IMR-90 (cell line): Measurements from ENCODE around the gene ZNF124. TPM values are rescaled to one million over a fixed set of nuclear protein-coding genes. Genes with fewer than 3 reads are reported as not detected.

ENCODE experiments used
- ATAC-seq: fragments of 200-7000 bp; cut with Tn5 transposase; 2 replicates; pipeline ENCODE4 v1.9.1; 2020; ENCODE audit warnings: low read depth, mild to moderate bottlenecking, moderate library complexity
- BruUV-seq: library from RNA; stranded (reverse); fragments of 400-500 nt; replicated peaks from 2 replicates; lab custom pipeline; 2021; lab: Mats Ljungman, UMichigan
- CTCF ChIA-PET: fragments of 300-600 bp; formaldehyde crosslinking; extraction: SDS; loops from one replicate; lab custom pipeline; 2021; ENCODE audit warnings: antibody characterized with exemption; lab: Yijun Ruan, JAX
- POLR2A ChIA-PET: fragments of 300-600 bp; sonication (Branson Sonifier 250); formaldehyde crosslinking; loops from one replicate; lab custom pipeline; 2022; ENCODE audit warnings: antibody characterized with exemption; ENCODE audit not compliant: unreplicated experiment; lab: Charles Lee
- DNase-seq: peaks from one replicate; pipeline ENCODE4 v3.0.0; 2013
- H2AFZ ChIP-seq: replicated peaks from 2 replicates; pipeline ENCODE3; 2013; ENCODE audit warnings: low read length, mild to moderate bottlenecking; ENCODE audit not compliant: poor library complexity
- H2AK5ac ChIP-seq: 2 replicates; pipeline ENCODE4 v1.6.1; 2013; ENCODE audit warnings: low read depth, low read length, inconsistent platforms
- H2AK9ac ChIP-seq: replicated peaks from 2 replicates; pipeline ENCODE3; 2013; ENCODE audit warnings: mild to moderate bottlenecking, low read depth, low read length, moderate library complexity; ENCODE audit not compliant: poor library complexity
- H2BK120ac ChIP-seq: 2 replicates; pipeline ENCODE4 v1.6.1; 2013; ENCODE audit warnings: low read depth, low read length, inconsistent platforms
- H2BK15ac ChIP-seq: 3 replicates; pipeline ENCODE4 v1.6.1; 2013; ENCODE audit warnings: low read depth, low read length, inconsistent platforms
- H2BK20ac ChIP-seq: 2 replicates; pipeline ENCODE4 v1.6.1; 2013; ENCODE audit warnings: low read depth, mild to moderate bottlenecking, inconsistent platforms, low read length, moderate library complexity
- H2BK5ac ChIP-seq: 2 replicates; pipeline ENCODE4 v1.6.1; 2013; ENCODE audit warnings: mild to moderate bottlenecking, low read depth, low read length, inconsistent platforms; ENCODE audit not compliant: poor library complexity, severe bottlenecking
- H3K14ac ChIP-seq: replicated peaks from 2 replicates; pipeline ENCODE4 v1.6.1; 2013; ENCODE audit warnings: low read depth, low read length, inconsistent platforms
- H3K18ac ChIP-seq: 2 replicates; pipeline ENCODE4 v1.6.1; 2013; ENCODE audit warnings: low read depth, low read length, control low read depth
- H3K23ac ChIP-seq: 2 replicates; pipeline ENCODE4 v1.6.1; 2013; ENCODE audit warnings: low read depth, low read length, inconsistent platforms
- H3K27ac ChIP-seq: 2 replicates; pipeline ENCODE4 v1.5.1; 2013; ENCODE audit warnings: mild to moderate bottlenecking, control low read depth, low read length; ENCODE audit not compliant: insufficient read depth
- H3K27me3 ChIP-seq: 2 replicates; pipeline ENCODE4 v1.6.1; 2013; ENCODE audit warnings: low read length; ENCODE audit not compliant: control insufficient read depth, insufficient read depth
- H3K36me3 ChIP-seq: 2 replicates; pipeline ENCODE4 v1.6.1; 2013; ENCODE audit warnings: low read length, mixed read lengths; ENCODE audit not compliant: control insufficient read depth, insufficient read depth
- H3K4ac ChIP-seq: 2 replicates; pipeline ENCODE4 v1.6.1; 2013; ENCODE audit warnings: low read depth, low read length, inconsistent platforms
- H3K4me1 ChIP-seq: 2 replicates; pipeline ENCODE4 v1.6.1; 2013; ENCODE audit warnings: low read length, mixed read lengths; ENCODE audit not compliant: control insufficient read depth, insufficient read depth
- H3K4me2 ChIP-seq: 2 replicates; pipeline ENCODE4 v1.6.1; 2013; ENCODE audit warnings: low read depth, mild to moderate bottlenecking, control low read depth, low read length, moderate library complexity
- H3K4me3 ChIP-seq: 2 replicates; pipeline ENCODE4 v1.5.1; 2013; ENCODE audit warnings: low read depth, mild to moderate bottlenecking, control low read depth, low read length, moderate library complexity; ENCODE audit not compliant: insufficient read depth
- H3K56ac ChIP-seq: 2 replicates; pipeline ENCODE4 v1.6.1; 2013; ENCODE audit warnings: low read length, inconsistent platforms; ENCODE audit not compliant: insufficient read depth; ENCODE audit errors: extremely low read depth
- H3K79me1 ChIP-seq, 2 experiments: 2 replicates each; pipeline ENCODE4 v1.6.1; 2013; ENCODE audit warnings: low read length in 2 of 2, inconsistent platforms in 1 of 2, low read depth in 1 of 2
- H3K9ac ChIP-seq: 2 replicates; pipeline ENCODE4 v1.6.1; 2013; ENCODE audit warnings: low read depth, low read length, control low read depth
- H3K9me1 ChIP-seq: 2 replicates; pipeline ENCODE4 v1.6.1; 2013; ENCODE audit warnings: low read length, inconsistent platforms; ENCODE audit not compliant: insufficient read depth
- H3K9me3 ChIP-seq: 2 replicates; pipeline ENCODE4 v1.6.1; 2013; ENCODE audit warnings: low read length; ENCODE audit not compliant: control insufficient read depth, insufficient read depth
- H4K20me1 ChIP-seq: 2 replicates; pipeline ENCODE4 v1.6.1; 2013; ENCODE audit warnings: low read length, inconsistent platforms; ENCODE audit not compliant: insufficient read depth
- H4K5ac ChIP-seq: 2 replicates; pipeline ENCODE4 v1.6.1; 2013; ENCODE audit warnings: mild to moderate bottlenecking, low read depth, low read length, control low read depth
- H4K8ac ChIP-seq, 2 experiments: 2 replicates each; pipeline ENCODE4 v1.6.1; 2013; ENCODE audit warnings: low read depth in 2 of 2, low read length in 2 of 2, control low read depth in 1 of 2, inconsistent platforms in 1 of 2
- H4K91ac ChIP-seq: 2 replicates; pipeline ENCODE4 v1.6.1; 2013; ENCODE audit warnings: low read depth, low read length, inconsistent platforms; ENCODE audit not compliant: insufficient read depth
- CEBPB ChIP-seq: IDR thresholded peaks from 2 replicates; pipeline ENCODE4 v1.6.1; 2012; ENCODE audit warnings: low read depth, low read length, improper control_type of control experiment
- CHD1 ChIP-seq: IDR thresholded peaks from 2 replicates; pipeline ENCODE4 v1.6.1; 2012; ENCODE audit warnings: low read depth, low read length, improper control_type of control experiment
- CTCF ChIP-seq: conservative IDR thresholded peaks from 2 replicates; pipeline ENCODE4 v1.5.1; 2012; ENCODE audit warnings: mild to moderate bottlenecking, low read depth, low read length, improper control_type of control experiment
- FOS ChIP-seq: fragments of 150-350 bp; IDR thresholded peaks from 2 replicates; pipeline ENCODE4 v1.6.1; 2016; ENCODE audit warnings: low read depth, low read length
- MAFK ChIP-seq: IDR thresholded peaks from 2 replicates; pipeline ENCODE4 v1.6.1; 2012; ENCODE audit warnings: low read depth, low read length, improper control_type of control experiment
- MAZ ChIP-seq: IDR thresholded peaks from 2 replicates; pipeline ENCODE4 v1.6.1; 2012; ENCODE audit warnings: low read depth, mild to moderate bottlenecking, low read length, improper control_type of control experiment, moderate library complexity, borderline replicate concordance
- NFE2L2 ChIP-seq: fragments of 150-350 bp; IDR thresholded peaks from 2 replicates; pipeline ENCODE4 v1.6.1; 2016; ENCODE audit warnings: low read depth, mild to moderate bottlenecking, low read length
- SMC3 ChIP-seq: fragments of 150-350 bp; IDR thresholded peaks from 2 replicates; pipeline ENCODE4 v1.6.1; 2016; ENCODE audit warnings: low read depth, mild to moderate bottlenecking, antibody characterized with exemption, low read length, moderate library complexity
- WGBS, 2 experiments: methylation state at CpG; one replicate each; pipeline versions ENCODE4 v1.1.5 to v1.1.7; 2013; ENCODE audit warnings: missing lambda C conversion rate in 2 of 2; ENCODE audit not compliant: insufficient read length in 1 of 2; ENCODE audit errors: extremely low coverage in 2 of 2; 5-methylcytosine and 5-hydroxymethylcytosine counted together
- dilution Hi-C: fragments of 300-500 bp; cut with HindIII; formaldehyde crosslinking; loops from one replicate; pipeline ENCODE4 v1.14.3; 2018; ENCODE audit warnings: low sequenced_read_pairs; ENCODE audit not compliant: unreplicated experiment
- in situ Hi-C: fragments of 300-500 bp; cut with MboI; formaldehyde crosslinking; loops from 3 replicates; pipeline ENCODE4 v1.14.3; 2019; ENCODE audit warnings: low sequenced_read_pairs, inconsistent platforms, mixed read lengths
- intact Hi-C: fragments of 100-400 bp; cut with micrococcal nuclease; formaldehyde crosslinking; loops from 2 replicates; pipeline ENCODE4 v1.10.0; 2022
- polyA plus RNA-seq, 3 experiments: library from polyadenylated mRNA; depleted of rRNA; stranded (reverse); fragments of >200 nt; gene quantifications; 2 replicates each; pipeline ENCODE4 v1.2.3, GENCODE V29; 2012; ENCODE audit warnings: low replicate concordance in 1 of 3
- total RNA-seq: library from RNA; depleted of rRNA; stranded (reverse); fragments of >200 nt; gene quantifications from 2 replicates; pipeline ENCODE4 v1.2.3, GENCODE V29; 2012

The ZNF124 gene
- total and polyA plus RNA-seq, 2 of the 4 experiments (the other 2 are of a cell fraction), result 3.2 to 89.3 TPM

DNA sequence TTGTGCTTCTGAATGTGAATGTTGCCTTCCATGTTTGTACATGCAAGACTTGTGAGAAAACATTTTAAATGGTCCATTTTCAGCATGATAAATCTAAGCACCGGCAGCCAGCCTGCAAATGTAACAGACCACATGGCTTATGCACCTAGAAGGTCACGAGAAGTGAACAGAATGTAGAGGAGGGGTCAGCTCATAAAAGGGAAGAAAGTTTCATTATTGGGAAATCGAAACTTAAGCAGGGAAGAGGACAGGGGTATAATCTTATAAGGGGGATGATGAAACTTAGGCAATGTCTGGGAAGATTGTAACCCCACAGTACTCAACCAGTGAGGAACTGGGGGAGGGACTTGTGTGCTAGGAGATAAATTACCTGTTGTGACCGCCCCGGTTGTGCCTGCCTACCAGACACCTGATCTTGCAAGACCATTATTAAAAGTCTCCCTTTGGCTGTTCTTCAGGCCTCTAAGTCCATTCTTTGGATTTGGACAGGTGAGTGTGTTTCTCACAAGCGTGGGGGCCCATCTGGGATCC is 46.4 kb upstream of the ZNF124 start:
- Histone ChIP-seq H3K9ac (no peak overlapping the region), H3K27me3 (no peaks in the 10 kb centered on the region), H3K4me2 (no peak overlapping the region), H2BK5ac (no peak overlapping the region), H3K23ac (no peak overlapping the region), H3K27ac (no peak overlapping the region), H3K56ac (no peak overlapping the region), H3K36me3 (no peaks in the 10 kb centered on the region), H4K5ac (no peak overlapping the region), H3K4me3 (no peak overlapping the region), H2BK20ac (no peak overlapping the region), H2AK5ac (no peak overlapping the region), H3K9me1 (no peaks in the 10 kb centered on the region), H3K9me3 (no peaks in the 10 kb centered on the region), H4K8ac (no peak overlapping the region), H4K20me1 (no peaks in the 10 kb centered on the region), H3K18ac (no peak overlapping the region), H2BK120ac (no peak overlapping the region), H2BK15ac (no peak overlapping the region), H4K91ac (no peak overlapping the region), H3K79me1 (no peaks in the 10 kb centered on the region), H3K14ac (no peak overlapping the region), H2AK9ac (no peak overlapping the region), H3K4ac (no peak overlapping the region), H2AFZ (no peak overlapping the region), H3K4me1 (no peaks in the 10 kb centered on the region)
- ChIA-PET POLR2A (no interaction called here), CTCF (no interaction called here)
- no CpG with 5 or more reads among the region's 6 CpGs for WGBS, 2 experiments
- BruUV-seq, result no TSS peak
- ATAC-seq (no peak), DNase-seq (no peak)
- intact Hi-C loops, result no loop called here
- dilution Hi-C loops, result no loop called here
- in situ Hi-C loops, result no loop called here
- TF ChIP-seq MAFK, result no peak
- no peak for TF ChIP-seq NFE2L2
- TF ChIP-seq MAZ, result no peak
- no peak for TF ChIP-seq CTCF
- no peak for TF ChIP-seq FOS
- TF ChIP-seq CHD1, result no peak
- TF ChIP-seq CEBPB, result no peak
- TF ChIP-seq SMC3, result no peak
